ENCODE data around the gene POM121C. TPM values are rescaled to one million over a fixed set of nuclear protein-coding genes. Genes with fewer than 3 reads are reported as not detected.
"Not testable (repeated sequence)": the region's sequence is repeated elsewhere in the genome, so short reads cannot be mapped to it uniquely, and the experiment has no call there.

The POM121C gene
- total RNA-seq, 1 donor from 2014 or later = 48.5 TPM

- H3K4me2 ChIP-seq (ENCODE audit: low read length); H3K9ac ChIP-seq (ENCODE audit: low read length); H3K4me3 Mint-ChIP-seq (ENCODE audit: unreplicated experiment); DNase-seq (ENCODE audit: low read depth); H3K9me3 Mint-ChIP-seq (ENCODE audit: unreplicated experiment); FAIRE-seq; H2AFZ ChIP-seq (ENCODE audit: low read depth, low read length); H3K4me1 ChIP-seq (ENCODE audit: insufficient read depth, low read length); H3K36me3 Mint-ChIP-seq (ENCODE audit: low read depth, unreplicated experiment); H3K4me1 Mint-ChIP-seq (ENCODE audit: low read depth, unreplicated experiment); H3K27me3 ChIP-seq (ENCODE audit: insufficient read depth, low read length); H3K79me2 ChIP-seq (ENCODE audit: insufficient read depth, low read length); H3K27ac Mint-ChIP-seq (ENCODE audit: unreplicated experiment); H3K27me3 Mint-ChIP-seq (ENCODE audit: low read depth, unreplicated experiment); H3K36me3 ChIP-seq (ENCODE audit: insufficient read depth, low read length); H4K20me1 ChIP-seq (ENCODE audit: insufficient read depth, low read length); H3K9me3 ChIP-seq (ENCODE audit: insufficient read depth, low read depth, low read length); H3K4me3 ChIP-seq (ENCODE audit: insufficient read depth, low read depth, low read length); H3K27ac ChIP-seq (ENCODE audit: low read depth, low read length): not testable (repeated sequence)
Observed at GRCh38 chr7:75403455-75404443, 82.3 kb downstream of the POM121C start.

GRCh38 chr7:75400575-75400974 is 85.5 kb downstream of the POM121C start:
- not testable (repeated sequence) for H4K20me1 ChIP-seq (ENCODE audit: insufficient read depth, low read length); FAIRE-seq; H3K36me3 ChIP-seq (ENCODE audit: insufficient read depth, low read length); H3K4me2 ChIP-seq (ENCODE audit: low read length); DNase-seq (ENCODE audit: low read depth); H3K4me3 Mint-ChIP-seq (ENCODE audit: unreplicated experiment); H3K79me2 ChIP-seq (ENCODE audit: insufficient read depth, low read length); H3K27ac ChIP-seq (ENCODE audit: low read depth, low read length); H2AFZ ChIP-seq (ENCODE audit: low read depth, low read length); H3K36me3 Mint-ChIP-seq (ENCODE audit: low read depth, unreplicated experiment); H3K27ac Mint-ChIP-seq (ENCODE audit: unreplicated experiment); H3K27me3 Mint-ChIP-seq (ENCODE audit: low read depth, unreplicated experiment); H3K9me3 Mint-ChIP-seq (ENCODE audit: unreplicated experiment); H3K9ac ChIP-seq (ENCODE audit: low read length); H3K4me3 ChIP-seq (ENCODE audit: insufficient read depth, low read depth, low read length); H3K4me1 ChIP-seq (ENCODE audit: insufficient read depth, low read length); H3K4me1 Mint-ChIP-seq (ENCODE audit: low read depth, unreplicated experiment); H3K27me3 ChIP-seq (ENCODE audit: insufficient read depth, low read length); H3K9me3 ChIP-seq (ENCODE audit: insufficient read depth, low read depth, low read length)

- H3K79me2 ChIP-seq (ENCODE audit: insufficient read depth, low read length); H2AFZ ChIP-seq (ENCODE audit: low read depth, low read length); H3K27ac Mint-ChIP-seq (ENCODE audit: unreplicated experiment); H3K4me3 ChIP-seq (ENCODE audit: insufficient read depth, low read depth, low read length); H3K4me1 ChIP-seq (ENCODE audit: insufficient read depth, low read length); H3K27me3 Mint-ChIP-seq (ENCODE audit: low read depth, unreplicated experiment); H3K9me3 Mint-ChIP-seq (ENCODE audit: unreplicated experiment); H3K36me3 ChIP-seq (ENCODE audit: insufficient read depth, low read length); H3K27ac ChIP-seq (ENCODE audit: low read depth, low read length); H3K27me3 ChIP-seq (ENCODE audit: insufficient read depth, low read length); H3K4me1 Mint-ChIP-seq (ENCODE audit: low read depth, unreplicated experiment); H3K4me2 ChIP-seq (ENCODE audit: low read length); H3K4me3 Mint-ChIP-seq (ENCODE audit: unreplicated experiment); H4K20me1 ChIP-seq (ENCODE audit: insufficient read depth, low read length); FAIRE-seq; H3K9me3 ChIP-seq (ENCODE audit: insufficient read depth, low read depth, low read length); DNase-seq (ENCODE audit: low read depth); H3K9ac ChIP-seq (ENCODE audit: low read length); H3K36me3 Mint-ChIP-seq (ENCODE audit: low read depth, unreplicated experiment): not testable (repeated sequence)
Observed at GRCh38 chr7:75398771-75399700, 87.1 kb downstream of the POM121C start.

GRCh38 chr7:75397865-75398264 is 88.2 kb downstream of the POM121C start:
- not testable (repeated sequence) for H3K4me1 Mint-ChIP-seq (ENCODE audit: low read depth, unreplicated experiment); H3K27me3 ChIP-seq (ENCODE audit: insufficient read depth, low read length); H3K4me3 Mint-ChIP-seq (ENCODE audit: unreplicated experiment); H3K9ac ChIP-seq (ENCODE audit: low read length); H3K27ac ChIP-seq (ENCODE audit: low read depth, low read length); H4K20me1 ChIP-seq (ENCODE audit: insufficient read depth, low read length); H3K27me3 Mint-ChIP-seq (ENCODE audit: low read depth, unreplicated experiment); H3K36me3 Mint-ChIP-seq (ENCODE audit: low read depth, unreplicated experiment); H3K27ac Mint-ChIP-seq (ENCODE audit: unreplicated experiment); FAIRE-seq; H2AFZ ChIP-seq (ENCODE audit: low read depth, low read length); H3K4me3 ChIP-seq (ENCODE audit: insufficient read depth, low read depth, low read length); H3K79me2 ChIP-seq (ENCODE audit: insufficient read depth, low read length); H3K4me2 ChIP-seq (ENCODE audit: low read length); H3K9me3 ChIP-seq (ENCODE audit: insufficient read depth, low read depth, low read length); DNase-seq (ENCODE audit: low read depth); H3K4me1 ChIP-seq (ENCODE audit: insufficient read depth, low read length); H3K9me3 Mint-ChIP-seq (ENCODE audit: unreplicated experiment); H3K36me3 ChIP-seq (ENCODE audit: insufficient read depth, low read length)

GRCh38 chr7:75395329-75395728 is 90.8 kb downstream of the POM121C start, which contains the start of gene TRIM73:
Gene TRIM73, plus strand, starts transcription at chr7:75395629. Its CDS starts 3,305 bp downstream, at chr7:75398934.
- H3K9ac ChIP-seq (ENCODE audit: low read length); H3K4me3 Mint-ChIP-seq (ENCODE audit: unreplicated experiment); DNase-seq (ENCODE audit: low read depth); H3K27ac Mint-ChIP-seq (ENCODE audit: unreplicated experiment); H2AFZ ChIP-seq (ENCODE audit: low read depth, low read length); H3K4me1 ChIP-seq (ENCODE audit: insufficient read depth, low read length); H3K4me2 ChIP-seq (ENCODE audit: low read length); H3K4me1 Mint-ChIP-seq (ENCODE audit: low read depth, unreplicated experiment); H3K36me3 Mint-ChIP-seq (ENCODE audit: low read depth, unreplicated experiment); H3K4me3 ChIP-seq (ENCODE audit: insufficient read depth, low read depth, low read length); H3K27me3 ChIP-seq (ENCODE audit: insufficient read depth, low read length); H3K9me3 ChIP-seq (ENCODE audit: insufficient read depth, low read depth, low read length); FAIRE-seq; H3K27me3 Mint-ChIP-seq (ENCODE audit: low read depth, unreplicated experiment); H3K36me3 ChIP-seq (ENCODE audit: insufficient read depth, low read length); H3K27ac ChIP-seq (ENCODE audit: low read depth, low read length); H3K79me2 ChIP-seq (ENCODE audit: insufficient read depth, low read length); H4K20me1 ChIP-seq (ENCODE audit: insufficient read depth, low read length); H3K9me3 Mint-ChIP-seq (ENCODE audit: unreplicated experiment): not testable (repeated sequence)
